GM10248 (cell line): ENCODE measurements around the gene TKTL1.
"Not testable (repeated sequence)": the region's sequence is repeated elsewhere in the genome, so short reads cannot be mapped to it uniquely, and the experiment has no call there.

ENCODE experiments used
- CTCF ChIA-PET: fragments of 300-600 bp; sonication (Branson Sonifier 250); formaldehyde crosslinking; extraction: SDS; loops from one replicate; lab custom pipeline; 2021; ENCODE audit warnings: antibody characterized with exemption; lab: Yijun Ruan, JAX
- POLR2A ChIA-PET: fragments of 350-650 bp; sonication (Branson Sonifier 250); formaldehyde crosslinking; extraction: SDS; loops from one replicate; lab custom pipeline; 2020; ENCODE audit warnings: antibody characterized with exemption; lab: Yijun Ruan, JAX
- DNase-seq: peaks from one replicate; pipeline ENCODE4 v3.0.0; 2012; ENCODE audit errors: extremely low spot score
- TF ChIP-seq, protein P1 (sequence below): IDR thresholded peaks from 2 replicates; pipeline ENCODE4 v1.5.1; 2012; ENCODE audit warnings: mild to moderate bottlenecking, low read depth; ENCODE audit errors: extremely low read depth, missing control alignments, control extremely low read depth

Gene TKTL1

DNA sequence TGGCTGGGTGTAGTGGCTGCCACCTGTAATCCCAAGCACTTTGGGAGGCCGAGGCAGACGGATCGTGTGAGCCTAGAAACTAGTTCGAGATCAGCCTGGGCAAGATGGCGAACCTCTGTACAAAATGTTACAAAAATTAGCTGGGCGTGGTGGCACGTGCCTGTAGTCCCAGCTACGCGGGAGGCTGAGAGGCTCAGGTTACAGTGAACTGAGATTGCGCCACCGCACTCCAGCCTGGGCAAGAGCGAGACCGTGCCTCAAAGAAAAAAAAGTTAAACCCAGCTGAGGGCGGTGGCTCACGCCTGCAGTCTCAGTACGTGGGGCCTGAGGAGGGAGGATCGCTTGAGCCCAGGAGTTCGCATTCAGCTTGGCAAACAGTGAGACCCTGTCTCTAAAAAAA is 1.1 kb downstream of the TKTL1 start:
- DNase-seq: no peak
- CTCF ChIA-PET: interaction anchor here (4.2 kb wide), 1 partner anchor 12 kb away, joined by 19 read pairs; no protein-coding TSS in a partner anchor
- POLR2A ChIA-PET: no interaction called here
- TF ChIP-seq, protein P1, sequence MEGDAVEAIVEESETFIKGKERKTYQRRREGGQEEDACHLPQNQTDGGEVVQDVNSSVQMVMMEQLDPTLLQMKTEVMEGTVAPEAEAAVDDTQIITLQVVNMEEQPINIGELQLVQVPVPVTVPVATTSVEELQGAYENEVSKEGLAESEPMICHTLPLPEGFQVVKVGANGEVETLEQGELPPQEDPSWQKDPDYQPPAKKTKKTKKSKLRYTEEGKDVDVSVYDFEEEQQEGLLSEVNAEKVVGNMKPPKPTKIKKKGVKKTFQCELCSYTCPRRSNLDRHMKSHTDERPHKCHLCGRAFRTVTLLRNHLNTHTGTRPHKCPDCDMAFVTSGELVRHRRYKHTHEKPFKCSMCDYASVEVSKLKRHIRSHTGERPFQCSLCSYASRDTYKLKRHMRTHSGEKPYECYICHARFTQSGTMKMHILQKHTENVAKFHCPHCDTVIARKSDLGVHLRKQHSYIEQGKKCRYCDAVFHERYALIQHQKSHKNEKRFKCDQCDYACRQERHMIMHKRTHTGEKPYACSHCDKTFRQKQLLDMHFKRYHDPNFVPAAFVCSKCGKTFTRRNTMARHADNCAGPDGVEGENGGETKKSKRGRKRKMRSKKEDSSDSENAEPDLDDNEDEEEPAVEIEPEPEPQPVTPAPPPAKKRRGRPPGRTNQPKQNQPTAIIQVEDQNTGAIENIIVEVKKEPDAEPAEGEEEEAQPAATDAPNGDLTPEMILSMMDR: no peak

GRCh38 chrX:154298312-154298711 is 2.7 kb downstream of the TKTL1 start:
- TF ChIP-seq, protein P1: no peak
- POLR2A ChIA-PET: interaction anchor here (0.6 kb wide), 1 partner anchor 78 kb away, joined by 3 read pairs; no protein-coding TSS in a partner anchor
- CTCF ChIA-PET: interaction anchor here (4.2 kb wide), 1 partner anchor 10 kb away, joined by 19 read pairs; no protein-coding TSS in a partner anchor
- DNase-seq: no peak

DNA sequence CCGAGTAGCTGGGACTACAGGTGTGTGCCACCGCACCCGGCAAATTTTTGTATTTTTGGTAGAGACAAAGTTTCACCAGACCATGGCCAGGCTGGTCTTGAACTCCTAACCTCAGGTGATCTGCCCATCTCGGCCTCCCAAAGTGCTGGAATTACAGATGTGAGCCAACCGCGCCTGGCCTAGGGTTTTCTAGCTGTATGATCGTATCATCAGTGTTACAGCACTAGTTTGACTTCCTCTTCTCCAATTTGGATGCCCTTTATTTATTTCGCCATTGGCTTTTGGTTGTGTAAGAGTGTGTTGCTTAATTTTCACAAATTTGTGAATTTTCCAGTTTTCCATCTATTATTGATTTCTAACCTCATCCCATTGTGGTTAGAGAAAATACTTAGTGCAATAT is 5.2 kb downstream of the TKTL1 start:
- CTCF ChIA-PET: interaction anchor here (4.2 kb wide), 1 partner anchor 7 kb away, joined by 19 read pairs; no protein-coding TSS in a partner anchor
- POLR2A ChIA-PET: no interaction called here
- no peak for DNase-seq
- TF ChIP-seq, protein P1: no peak

- CTCF ChIA-PET, DNase-seq, POLR2A ChIA-PET: not testable (repeated sequence)
Measured at GRCh38 chrX:154302998-154303397, 7.4 kb downstream of the TKTL1 start.

GRCh38 chrX:154303476-154303875 is 7.9 kb downstream of the TKTL1 start:
- CTCF ChIA-PET: interaction anchor here (1.1 kb wide), 1 partner anchor 224 kb away, joined by 3 read pairs; no protein-coding TSS in a partner anchor
- TF ChIP-seq, protein P1: no peak
- POLR2A ChIA-PET: no interaction called here
- no peak for DNase-seq

DNA sequence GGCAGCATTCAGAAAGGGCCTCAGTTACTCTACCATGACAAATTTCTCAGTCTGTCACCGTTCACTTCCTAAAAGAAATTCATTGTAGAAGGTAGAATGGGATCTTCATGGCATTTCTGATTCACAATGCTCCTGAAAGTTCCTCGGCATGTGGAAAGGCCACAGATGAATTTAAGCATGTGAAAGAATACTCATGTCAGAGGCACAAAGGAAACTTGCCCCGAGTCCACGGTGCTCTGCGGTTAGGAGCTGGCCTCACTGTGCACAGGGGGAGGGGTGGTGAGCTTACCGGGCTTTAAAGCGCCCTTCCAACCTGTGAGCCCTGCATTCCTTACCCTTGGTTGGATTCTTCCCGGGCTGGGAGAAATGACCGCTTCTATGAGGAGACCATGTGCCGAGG is 9.3 kb downstream of the TKTL1 start:
- no peak for DNase-seq
- CTCF ChIA-PET: no interaction called here
- TF ChIP-seq, protein P1: no peak
- POLR2A ChIA-PET: no interaction called here

DNA sequence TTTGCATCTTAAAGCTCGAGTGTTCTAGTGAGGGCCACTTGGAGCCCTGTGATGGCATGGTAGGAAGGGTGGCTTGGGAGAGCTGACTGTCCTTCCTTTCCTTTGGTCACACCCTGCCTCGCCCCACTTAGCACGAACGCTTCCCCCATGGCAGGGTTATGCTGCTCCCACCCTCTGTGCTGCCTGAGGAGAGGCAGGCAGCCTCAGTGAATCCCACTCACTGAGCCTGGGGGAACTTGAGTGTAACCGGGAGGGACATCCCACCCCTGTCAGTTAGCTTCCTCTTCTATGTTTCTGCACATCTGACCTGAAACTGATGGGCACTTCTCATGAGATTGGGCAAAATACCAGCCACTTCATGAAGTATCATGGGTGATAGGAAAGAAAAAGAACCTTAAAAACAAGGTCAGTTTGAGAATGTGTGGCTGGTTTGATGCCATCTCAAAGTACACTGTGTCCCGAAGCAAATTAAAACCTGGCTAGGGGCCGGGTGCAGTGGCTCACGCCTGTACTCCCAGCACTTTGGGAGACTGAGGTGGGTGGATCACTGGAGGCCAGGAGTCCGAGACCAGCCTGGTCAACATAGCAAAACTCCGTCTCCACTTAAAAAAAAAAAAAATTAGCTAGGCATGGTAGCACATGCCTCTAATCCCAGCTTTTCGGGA is 10.1 kb downstream of the TKTL1 start:
- DNase-seq: no peak
- ChIA-PET POLR2A (no interaction called here), CTCF (no interaction called here)
- TF ChIP-seq, protein P1: no peak
